MM.1S (cell line): ENCODE results near the gene RNF123.
"Not testable (repeated sequence)": the region's sequence is repeated elsewhere in the genome, so short reads cannot be mapped to it uniquely, and the experiment has no call there.

ENCODE experiments used
- EZH2 ChIP-seq: fragments of 300-600 bp; sonication (generic); optimal IDR thresholded peaks from 2 replicates; pipeline ENCODE3; 2017; ENCODE audit warnings: low read depth, mild to moderate bottlenecking, antibody characterized with exemption, low read length, mixed read lengths
- TF ChIP-seq, protein P1 (sequence below): fragments of 300-600 bp; sonication (generic); IDR thresholded peaks from 2 replicates; pipeline ENCODE4 v1.5.1; 2016; ENCODE audit warnings: antibody characterized with exemption, low read length, mixed read lengths

DNA sequence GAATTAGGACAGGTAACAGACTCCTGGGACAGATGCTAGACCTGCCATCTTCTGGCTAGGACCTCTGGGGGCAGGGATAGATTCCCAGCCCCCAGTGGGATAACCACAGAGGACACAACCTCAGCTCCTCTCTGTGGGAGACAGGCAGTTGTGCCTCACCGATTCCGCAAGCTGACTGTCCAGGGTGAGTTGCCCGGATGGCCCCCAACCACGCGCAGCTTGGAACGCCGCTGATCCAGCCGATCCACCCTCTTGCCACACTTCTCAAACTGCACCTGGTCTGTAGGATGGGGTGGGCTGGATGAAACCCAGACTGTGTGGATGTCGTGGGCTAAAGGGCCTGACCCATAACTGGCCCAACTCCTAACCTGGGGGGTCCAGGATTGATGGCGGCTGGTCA is 4.3 kb upstream of the RNF123 start:
- TF ChIP-seq, protein P1, sequence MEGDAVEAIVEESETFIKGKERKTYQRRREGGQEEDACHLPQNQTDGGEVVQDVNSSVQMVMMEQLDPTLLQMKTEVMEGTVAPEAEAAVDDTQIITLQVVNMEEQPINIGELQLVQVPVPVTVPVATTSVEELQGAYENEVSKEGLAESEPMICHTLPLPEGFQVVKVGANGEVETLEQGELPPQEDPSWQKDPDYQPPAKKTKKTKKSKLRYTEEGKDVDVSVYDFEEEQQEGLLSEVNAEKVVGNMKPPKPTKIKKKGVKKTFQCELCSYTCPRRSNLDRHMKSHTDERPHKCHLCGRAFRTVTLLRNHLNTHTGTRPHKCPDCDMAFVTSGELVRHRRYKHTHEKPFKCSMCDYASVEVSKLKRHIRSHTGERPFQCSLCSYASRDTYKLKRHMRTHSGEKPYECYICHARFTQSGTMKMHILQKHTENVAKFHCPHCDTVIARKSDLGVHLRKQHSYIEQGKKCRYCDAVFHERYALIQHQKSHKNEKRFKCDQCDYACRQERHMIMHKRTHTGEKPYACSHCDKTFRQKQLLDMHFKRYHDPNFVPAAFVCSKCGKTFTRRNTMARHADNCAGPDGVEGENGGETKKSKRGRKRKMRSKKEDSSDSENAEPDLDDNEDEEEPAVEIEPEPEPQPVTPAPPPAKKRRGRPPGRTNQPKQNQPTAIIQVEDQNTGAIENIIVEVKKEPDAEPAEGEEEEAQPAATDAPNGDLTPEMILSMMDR, result not testable (repeated sequence)
- TF ChIP-seq EZH2, result not testable (repeated sequence)
